ENCODE results near the gene GNAO1. TPM values are rescaled to one million over a fixed set of nuclear protein-coding genes. Genes with fewer than 3 reads are reported as not detected.

GNAO1 gene
- total and polyA plus RNA-seq, 2 of the 13 experiments (the other 11 are each of a cell fraction or from before 2014, with no cell fraction given), result not detected

- H3K36me3 ChIP-seq (replicated peaks in 1 of 2; ENCODE audit: control insufficient read depth in 1 of 2, insufficient read depth in 2 of 2, low read length in 2 of 2), result no peaks in the 10 kb centered on the region
- H3K4me2 ChIP-seq (ENCODE audit: low read depth, low read length), result no peak overlapping the region
- FAIRE-seq (no peak), DNase-seq (ENCODE audit: low spot score) (no peak), ATAC-seq (no peak)
- no peak overlapping the region for H3K27ac ChIP-seq (ENCODE audit: extremely low read length, insufficient read depth, low read length)
- no peaks in the 10 kb centered on the region for H3K79me2 ChIP-seq (ENCODE audit: insufficient read depth, low read length)
- intact Hi-C loops (cut with micrococcal nuclease; ENCODE audit: unreplicated experiment) (loop anchor here (5.0 kb wide), 1 partner anchor 927 kb away; no protein-coding TSS in a partner anchor), in situ Hi-C loops (cut with HindIII; ENCODE audit: extremely low pct_ligation_motif_present, low pct_unique_long_range_greater_than_20kb) (loop anchor here (10.0 kb wide), 1 partner anchor 60 kb away; no protein-coding TSS in a partner anchor)
- H3K27me3 ChIP-seq (ENCODE audit: control insufficient read depth in 1 of 2, insufficient read depth in 2 of 2, low read length in 2 of 2), result peaks cover 1 to 12% of the 10 kb centered on the region in 2 experiments; a peak in 3 of 5 replicates
- H4K20me1 ChIP-seq (ENCODE audit: insufficient read depth, low read length), result no peaks in the 10 kb centered on the region
- H3K4me1 ChIP-seq (ENCODE audit: insufficient read depth, low read length), result no peaks in the 10 kb centered on the region
- no TSS peak for BruUV-seq (replicated peaks)
- H3K9ac ChIP-seq (ENCODE audit: insufficient read depth, low read depth, low read length), result no peak overlapping the region
- no peak overlapping the region for H2AFZ ChIP-seq (ENCODE audit: low read length)
- no peaks in the 10 kb centered on the region for H3K9me3 ChIP-seq (ENCODE audit: low read length)
- no peak overlapping the region for H3K4me3 ChIP-seq (replicated peaks in 1 of 3; ENCODE audit: insufficient read depth in 1 of 3, low read depth in 2 of 3, low read length in 3 of 3)
- TF ChIP-seq ZMYM3 (CRISPR knock-in tag; IDR thresholded peaks at IDR 0.05), result no peak
- no peak for TF ChIP-seq MXD3 (CRISPR knock-in tag; IDR thresholded peaks at IDR 0.05)
- TF ChIP-seq ZNF773 (CRISPR knock-in tag; IDR thresholded peaks at IDR 0.05; ENCODE audit: borderline replicate concordance), result no peak
- TF ChIP-seq ZSCAN29 (CRISPR knock-in tag; conservative IDR thresholded peaks at IDR 0.05), result no peak
- no peak for TF ChIP-seq PHF5A (CRISPR knock-in tag; IDR thresholded peaks at IDR 0.05; ENCODE audit: low read depth, unreplicated experiment)
- no peak for TF ChIP-seq MTA3 (CRISPR knock-in tag; IDR thresholded peaks at IDR 0.05)
- no peak for TF ChIP-seq ETS1 (CRISPR knock-in tag; IDR thresholded peaks at IDR 0.05)
- TF ChIP-seq ZNF160 (CRISPR knock-in tag; IDR thresholded peaks at IDR 0.05), result no peak
- TF ChIP-seq ATF1 (CRISPR knock-in tag; IDR thresholded peaks at IDR 0.05), result no peak
- TF ChIP-seq BRD4 (CRISPR knock-in tag; IDR thresholded peaks at IDR 0.05), result no peak
- no peak for TF ChIP-seq ZSCAN31 (CRISPR knock-in tag; IDR thresholded peaks at IDR 0.05; ENCODE audit: low read depth)
- ChIA-PET CTCF (ENCODE audit: low intra/inter-chr PET ratio, low total read pairs) (no interaction called here), POLR2A (no interaction called here)
- WGBS (ENCODE audit: low lambda C conversion rate), result 13% methylated on average over 8 of the region's 8 CpGs
Observed at GRCh38 chr16:56295059-56295665, 103.9 kb downstream of the GNAO1 start.

All from HepG2 (cell line).